ENCODE measurements around the gene ATP2A2. TPM values are rescaled to one million over a fixed set of nuclear protein-coding genes. Genes with fewer than 3 reads are reported as not detected.

ATP2A2 gene
- total RNA-seq (297 and 328 TPM in 2 replicates), polyA plus RNA-seq (300 and 400 TPM in 2 replicates)

DNA sequence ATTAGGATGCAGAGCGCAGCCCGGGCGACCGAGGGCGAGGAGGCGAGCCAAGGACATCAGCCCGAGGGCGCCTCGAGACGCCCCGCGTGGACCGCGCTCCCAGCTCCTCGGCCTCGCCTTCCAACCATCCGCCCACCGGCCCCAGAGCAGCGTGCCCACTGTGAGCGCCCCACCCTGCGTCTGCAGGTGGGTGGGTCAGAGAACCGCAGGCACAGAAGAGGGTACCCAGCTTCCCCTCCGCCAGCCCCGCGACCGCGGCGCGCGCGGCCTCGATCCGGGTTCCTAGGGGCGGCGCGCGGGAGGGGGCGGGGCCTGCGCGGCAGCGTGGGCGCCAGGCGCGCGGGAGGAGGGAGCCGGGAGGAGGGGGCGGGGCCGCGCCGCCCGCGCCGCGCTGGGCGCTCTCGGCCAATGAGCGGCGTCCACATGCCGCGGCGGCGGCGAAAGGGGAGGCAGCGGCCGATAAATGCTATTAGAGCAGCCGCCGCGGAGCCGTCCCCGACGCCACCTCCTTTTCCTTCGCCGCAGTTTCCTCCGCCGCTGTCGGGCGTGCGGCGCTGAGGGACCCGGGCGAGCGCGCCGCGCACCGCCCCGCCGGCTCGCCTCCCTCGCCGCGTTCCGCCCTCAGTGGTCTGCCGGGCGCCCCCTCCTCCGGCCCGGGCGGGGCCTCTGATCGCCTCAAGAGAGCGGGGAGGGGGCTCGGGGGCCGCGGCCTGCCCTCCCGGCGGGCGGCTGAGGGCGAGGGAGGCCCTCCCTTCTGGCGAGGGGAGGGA lies at the start of gene ATP2A2:
ATP2A2 (plus strand) TSS at position 469 of the 770 bp plus-strand sequence. CDS start 543 bp downstream, outside the sequence.
- peaks cover 12% of the 10 kb centered on the region for H3K36me3 ChIP-seq
- H3K4me1 ChIP-seq (ENCODE audit: low read depth) = peaks cover 45% of the 10 kb centered on the region
- peak; percentile 94 to 95 for DNase-seq (ENCODE audit: low read depth in 1 of 2, low spot score in 1 of 2)
- H3K4me3 ChIP-seq = peak within 1 kb of the TSS; percentile 80
- H3K9me3 ChIP-seq (ENCODE audit: low read depth) = no peaks in the 10 kb centered on the region
- H3K27ac ChIP-seq = peak within 1 kb of the TSS; percentile 99
- H3K27me3 ChIP-seq = no peaks in the 10 kb centered on the region
- TF ChIP-seq, protein P1, sequence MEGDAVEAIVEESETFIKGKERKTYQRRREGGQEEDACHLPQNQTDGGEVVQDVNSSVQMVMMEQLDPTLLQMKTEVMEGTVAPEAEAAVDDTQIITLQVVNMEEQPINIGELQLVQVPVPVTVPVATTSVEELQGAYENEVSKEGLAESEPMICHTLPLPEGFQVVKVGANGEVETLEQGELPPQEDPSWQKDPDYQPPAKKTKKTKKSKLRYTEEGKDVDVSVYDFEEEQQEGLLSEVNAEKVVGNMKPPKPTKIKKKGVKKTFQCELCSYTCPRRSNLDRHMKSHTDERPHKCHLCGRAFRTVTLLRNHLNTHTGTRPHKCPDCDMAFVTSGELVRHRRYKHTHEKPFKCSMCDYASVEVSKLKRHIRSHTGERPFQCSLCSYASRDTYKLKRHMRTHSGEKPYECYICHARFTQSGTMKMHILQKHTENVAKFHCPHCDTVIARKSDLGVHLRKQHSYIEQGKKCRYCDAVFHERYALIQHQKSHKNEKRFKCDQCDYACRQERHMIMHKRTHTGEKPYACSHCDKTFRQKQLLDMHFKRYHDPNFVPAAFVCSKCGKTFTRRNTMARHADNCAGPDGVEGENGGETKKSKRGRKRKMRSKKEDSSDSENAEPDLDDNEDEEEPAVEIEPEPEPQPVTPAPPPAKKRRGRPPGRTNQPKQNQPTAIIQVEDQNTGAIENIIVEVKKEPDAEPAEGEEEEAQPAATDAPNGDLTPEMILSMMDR (IDR thresholded peaks at IDR 0.05; ENCODE audit: low read depth, low read length) = no peak

DNA sequence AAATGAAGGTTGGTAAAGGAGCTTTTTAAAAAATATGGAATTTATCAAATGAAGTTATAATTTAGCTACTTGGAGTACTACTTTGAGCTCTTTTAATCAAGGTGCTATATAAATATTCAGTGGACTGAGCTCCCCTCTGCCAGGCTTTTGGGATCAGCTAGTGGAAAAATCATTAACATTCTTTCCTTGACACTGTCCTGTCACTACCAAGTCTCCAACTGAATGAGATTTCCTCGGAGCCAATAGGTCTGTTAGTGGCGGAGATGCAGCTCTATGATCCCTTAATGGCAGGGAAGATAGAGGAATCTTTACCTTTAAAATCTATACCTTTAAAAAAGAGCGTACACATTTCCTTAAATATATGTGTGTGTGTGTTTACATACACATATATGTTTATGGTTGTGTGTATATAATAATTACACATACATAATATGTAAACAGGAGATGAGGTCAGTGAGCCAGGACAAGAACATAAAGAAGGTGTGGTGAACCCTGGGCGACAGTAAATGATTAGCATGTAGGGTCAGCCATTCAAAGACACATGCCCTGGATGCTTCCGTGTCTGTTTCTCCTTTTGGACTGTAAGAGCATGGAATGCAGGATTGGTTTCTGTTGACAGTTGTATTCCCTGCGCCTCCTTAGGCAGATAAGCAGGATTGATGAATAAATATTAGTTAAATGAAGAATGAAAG lies 47.7 kb upstream of the ATP2A2 start:
- peak overlapping the region; percentile 91 for H3K27ac ChIP-seq
- H3K36me3 ChIP-seq = no peaks in the 10 kb centered on the region
- no peak overlapping the region for H3K4me3 ChIP-seq
- peak in 1 of 2 donors; percentile 52 for DNase-seq (ENCODE audit: low read depth in 1 of 2, low spot score in 1 of 2)
- peaks cover 50% of the 10 kb centered on the region for H3K4me1 ChIP-seq (ENCODE audit: low read depth)
- TF ChIP-seq, protein P1 (IDR thresholded peaks at IDR 0.05; ENCODE audit: low read depth, low read length) = no peak
- no peaks in the 10 kb centered on the region for H3K27me3 ChIP-seq
- H3K9me3 ChIP-seq (ENCODE audit: low read depth) = no peaks in the 10 kb centered on the region

- H3K27ac ChIP-seq = peak overlapping the region; percentile 91
- H3K36me3 ChIP-seq = no peaks in the 10 kb centered on the region
- no peaks in the 10 kb centered on the region for H3K27me3 ChIP-seq
- DNase-seq (ENCODE audit: low read depth in 1 of 2, low spot score in 1 of 2) = no peak
- peaks cover 42% of the 10 kb centered on the region for H3K4me1 ChIP-seq (ENCODE audit: low read depth)
- H3K9me3 ChIP-seq (ENCODE audit: low read depth) = no peaks in the 10 kb centered on the region
- TF ChIP-seq, protein P1 (IDR thresholded peaks at IDR 0.05; ENCODE audit: low read depth, low read length) = no peak
- no peak overlapping the region for H3K4me3 ChIP-seq
Measured at GRCh38 chr12:110234331-110234751, 46.7 kb upstream of the ATP2A2 start.

- H3K9me3 ChIP-seq (ENCODE audit: low read depth) = no peaks in the 10 kb centered on the region
- TF ChIP-seq, protein P1 (IDR thresholded peaks at IDR 0.05; ENCODE audit: low read depth, low read length) = no peak
- no peaks in the 10 kb centered on the region for H3K36me3 ChIP-seq
- H3K4me3 ChIP-seq = no peak overlapping the region
- peak overlapping the region; percentile 91 for H3K27ac ChIP-seq
- no peaks in the 10 kb centered on the region for H3K27me3 ChIP-seq
- peak in 1 of 2 donors; percentile 51 for DNase-seq (ENCODE audit: low read depth in 1 of 2, low spot score in 1 of 2)
- peaks cover 38% of the 10 kb centered on the region for H3K4me1 ChIP-seq (ENCODE audit: low read depth)
Measured at GRCh38 chr12:110234755-110235154, 46.3 kb upstream of the ATP2A2 start.

- no peaks in the 10 kb centered on the region for H3K36me3 ChIP-seq
- H3K27ac ChIP-seq = peak overlapping the region; percentile 91
- TF ChIP-seq, protein P1 (IDR thresholded peaks at IDR 0.05; ENCODE audit: low read depth, low read length) = no peak
- H3K4me1 ChIP-seq (ENCODE audit: low read depth) = peaks cover 37% of the 10 kb centered on the region
- H3K27me3 ChIP-seq = no peaks in the 10 kb centered on the region
- H3K4me3 ChIP-seq = no peak overlapping the region
- no peaks in the 10 kb centered on the region for H3K9me3 ChIP-seq (ENCODE audit: low read depth)
- no peak for DNase-seq (ENCODE audit: low read depth in 1 of 2, low spot score in 1 of 2)
Measured at GRCh38 chr12:110235383-110235782, 45.7 kb upstream of the ATP2A2 start.

Measured in cardiac muscle cell (in vitro differentiated cells and primary cell).